A673 (cell line): ENCODE results near the gene MAMDC2. TPM values are rescaled to one million over a fixed set of nuclear protein-coding genes. Genes with fewer than 3 reads are reported as not detected.

Experiments used
- BruUV-seq: library from RNA; stranded (reverse); fragments of 400-500 nt; replicated peaks from 2 replicates; lab custom pipeline; 2021; lab: Mats Ljungman, UMichigan
- CTCF ChIA-PET: fragments of 300-600 bp; sonication (Branson Sonifier 250); formaldehyde crosslinking; loops from one replicate; lab custom pipeline; 2022; ENCODE audit warnings: antibody characterized with exemption; lab: Charles Lee
- POLR2A ChIA-PET: fragments of 300-600 bp; sonication (Branson Sonifier 250); formaldehyde crosslinking; loops from one replicate; lab custom pipeline; 2022; ENCODE audit warnings: antibody characterized with exemption; ENCODE audit not compliant: low non-redundant PET; lab: Charles Lee
- DNase-seq: peaks from one replicate; pipeline ENCODE4 v3.0.0-alpha.2; 2015; ENCODE audit warnings: low spot score
- H3K27ac ChIP-seq: fragments of 200-600 bp; sonication (generic); 2 replicates; pipeline ENCODE4 v1.5.1; 2016; ENCODE audit warnings: mixed run types, low read depth, mild to moderate bottlenecking, mixed read lengths, antibody characterized with exemption, low read length; ENCODE audit not compliant: poor library complexity, severe bottlenecking
- H3K27me3 ChIP-seq: fragments of 200-600 bp; sonication (generic); replicated peaks from 2 replicates; pipeline ENCODE4 v1.6.1; 2017; ENCODE audit warnings: mixed run types, low read depth, mild to moderate bottlenecking, mixed read lengths, antibody characterized with exemption, low read length; ENCODE audit not compliant: insufficient read depth, poor library complexity
- H3K36me3 ChIP-seq: fragments of 200-600 bp; sonication (generic); 2 replicates; pipeline ENCODE4 v1.6.1; 2016; ENCODE audit warnings: mixed run types, mild to moderate bottlenecking, mixed read lengths, antibody characterized with exemption, low read length; ENCODE audit not compliant: insufficient read depth, poor library complexity, severe bottlenecking
- H3K4me1 ChIP-seq: fragments of 200-600 bp; sonication (generic); 2 replicates; pipeline ENCODE4 v1.6.1; 2017; ENCODE audit warnings: mixed run types, mild to moderate bottlenecking, mixed read lengths, antibody characterized with exemption, low read length; ENCODE audit not compliant: insufficient read depth, poor library complexity, severe bottlenecking
- H3K4me3 ChIP-seq: fragments of 200-600 bp; sonication (generic); 2 replicates; pipeline ENCODE4 v1.5.1; 2016; ENCODE audit warnings: low read depth, mixed run types, mild to moderate bottlenecking, mixed read lengths, low read length; ENCODE audit not compliant: poor library complexity, severe bottlenecking
- H3K9me3 ChIP-seq: fragments of 200-600 bp; sonication (generic); 2 replicates; pipeline ENCODE4 v1.6.1; 2016; ENCODE audit warnings: mixed run types, low read depth, mild to moderate bottlenecking, mixed read lengths, antibody characterized with exemption, low read length; ENCODE audit not compliant: poor library complexity, severe bottlenecking
- EZH2 ChIP-seq: fragments of 200-600 bp; sonication (generic); IDR thresholded peaks from 2 replicates; pipeline ENCODE4 v1.6.1; 2017; ENCODE audit warnings: borderline replicate concordance, low read depth, mild to moderate bottlenecking, mixed read lengths, antibody characterized with exemption, low read length; ENCODE audit not compliant: poor library complexity, severe bottlenecking
- intact Hi-C: fragments of 100-400 bp; cut with micrococcal nuclease; formaldehyde crosslinking; loops from one replicate; pipeline ENCODE4 v1.10.0; 2022; ENCODE audit not compliant: unreplicated experiment
- total RNA-seq: library from RNA; stranded (reverse); gene quantifications from 2 replicates; pipeline ENCODE4 v1.2.3, GENCODE V29; 2021
- TF ChIP-seq, protein P1 (sequence below): fragments of 300-800, 200-600 bp; sonication (generic); conservative IDR thresholded peaks from 2 replicates; pipeline ENCODE4 v1.5.1; 2017; ENCODE audit warnings: low read depth, mild to moderate bottlenecking, antibody characterized with exemption, low read length, moderate library complexity, mixed read lengths

The MAMDC2 gene
- total RNA-seq, 1 experiment from 2014 or later = not detected

DNA sequence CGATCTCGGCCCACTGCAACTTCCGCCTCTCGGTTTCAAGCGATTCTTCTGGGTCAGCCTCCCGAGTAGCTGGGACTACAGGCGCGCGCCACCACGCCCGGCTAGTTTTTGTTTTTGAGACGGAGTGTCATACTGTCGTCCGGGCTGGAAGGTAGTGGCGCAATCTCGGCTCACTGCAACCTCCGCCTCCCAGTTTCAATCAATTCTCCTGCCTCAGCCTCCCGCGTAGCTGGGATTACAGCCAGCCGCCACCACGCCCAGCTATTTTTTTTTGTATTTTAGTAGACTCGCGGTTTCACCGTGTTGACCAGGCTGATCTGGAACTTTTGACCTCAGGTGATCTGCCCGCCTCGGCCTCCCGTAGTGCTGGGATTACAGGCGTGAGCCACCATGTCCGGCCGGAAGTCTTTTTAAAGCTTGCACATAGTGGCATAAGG is 216.4 kb downstream of the MAMDC2 start:
- no peak overlapping the region for H3K27ac ChIP-seq
- CTCF ChIA-PET = no interaction called here
- no TSS peak for BruUV-seq

DNA sequence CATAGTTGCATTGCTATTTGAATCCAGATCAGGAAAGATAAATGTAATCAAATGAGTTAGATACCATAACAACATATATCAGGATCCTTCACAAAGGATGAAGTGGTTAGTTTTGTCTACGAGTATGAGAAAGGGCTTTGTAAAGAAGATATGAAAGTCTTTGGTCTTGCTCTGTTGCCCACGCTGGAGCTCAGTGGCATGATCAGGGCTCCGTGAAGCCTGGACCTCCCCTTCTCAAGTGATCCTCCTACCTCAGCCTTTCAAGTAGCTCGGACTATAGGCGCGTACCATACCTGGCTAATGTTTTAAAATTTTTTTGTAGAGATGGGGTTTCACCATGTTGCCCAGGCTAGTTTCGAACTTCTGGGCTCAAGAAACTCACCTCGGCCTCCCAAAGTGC is 217.0 kb downstream of the MAMDC2 start:
- no TSS peak for BruUV-seq
- ChIA-PET CTCF (no interaction called here), POLR2A (no interaction called here)
- H3K9me3 ChIP-seq = no peaks in the 10 kb centered on the region
- no peak for DNase-seq
- peak overlapping the region; percentile 95 for H3K4me3 ChIP-seq
- H3K4me1 ChIP-seq = peaks cover 30% of the 10 kb centered on the region
- no peaks in the 10 kb centered on the region for H3K27me3 ChIP-seq
- intact Hi-C loops = no loop called here
- H3K36me3 ChIP-seq = peaks cover 32% of the 10 kb centered on the region
- TF ChIP-seq, protein P1, sequence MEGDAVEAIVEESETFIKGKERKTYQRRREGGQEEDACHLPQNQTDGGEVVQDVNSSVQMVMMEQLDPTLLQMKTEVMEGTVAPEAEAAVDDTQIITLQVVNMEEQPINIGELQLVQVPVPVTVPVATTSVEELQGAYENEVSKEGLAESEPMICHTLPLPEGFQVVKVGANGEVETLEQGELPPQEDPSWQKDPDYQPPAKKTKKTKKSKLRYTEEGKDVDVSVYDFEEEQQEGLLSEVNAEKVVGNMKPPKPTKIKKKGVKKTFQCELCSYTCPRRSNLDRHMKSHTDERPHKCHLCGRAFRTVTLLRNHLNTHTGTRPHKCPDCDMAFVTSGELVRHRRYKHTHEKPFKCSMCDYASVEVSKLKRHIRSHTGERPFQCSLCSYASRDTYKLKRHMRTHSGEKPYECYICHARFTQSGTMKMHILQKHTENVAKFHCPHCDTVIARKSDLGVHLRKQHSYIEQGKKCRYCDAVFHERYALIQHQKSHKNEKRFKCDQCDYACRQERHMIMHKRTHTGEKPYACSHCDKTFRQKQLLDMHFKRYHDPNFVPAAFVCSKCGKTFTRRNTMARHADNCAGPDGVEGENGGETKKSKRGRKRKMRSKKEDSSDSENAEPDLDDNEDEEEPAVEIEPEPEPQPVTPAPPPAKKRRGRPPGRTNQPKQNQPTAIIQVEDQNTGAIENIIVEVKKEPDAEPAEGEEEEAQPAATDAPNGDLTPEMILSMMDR = no peak
- no peak for TF ChIP-seq EZH2
- no peak overlapping the region for H3K27ac ChIP-seq

More for the DNA sequence above, 216.4 kb downstream of the MAMDC2 start:
- no peak for DNase-seq
- Histone ChIP-seq H3K27me3 (no peaks in the 10 kb centered on the region), H3K4me1 (peaks cover 30% of the 10 kb centered on the region), H3K4me3 (peak overlapping the region; percentile 95), H3K9me3 (no peaks in the 10 kb centered on the region), H3K36me3 (peaks cover 26% of the 10 kb centered on the region)
- no peak for TF ChIP-seq EZH2
- TF ChIP-seq, protein P1 = no peak
- POLR2A ChIA-PET = no interaction called here
- intact Hi-C loops = no loop called here

DNA sequence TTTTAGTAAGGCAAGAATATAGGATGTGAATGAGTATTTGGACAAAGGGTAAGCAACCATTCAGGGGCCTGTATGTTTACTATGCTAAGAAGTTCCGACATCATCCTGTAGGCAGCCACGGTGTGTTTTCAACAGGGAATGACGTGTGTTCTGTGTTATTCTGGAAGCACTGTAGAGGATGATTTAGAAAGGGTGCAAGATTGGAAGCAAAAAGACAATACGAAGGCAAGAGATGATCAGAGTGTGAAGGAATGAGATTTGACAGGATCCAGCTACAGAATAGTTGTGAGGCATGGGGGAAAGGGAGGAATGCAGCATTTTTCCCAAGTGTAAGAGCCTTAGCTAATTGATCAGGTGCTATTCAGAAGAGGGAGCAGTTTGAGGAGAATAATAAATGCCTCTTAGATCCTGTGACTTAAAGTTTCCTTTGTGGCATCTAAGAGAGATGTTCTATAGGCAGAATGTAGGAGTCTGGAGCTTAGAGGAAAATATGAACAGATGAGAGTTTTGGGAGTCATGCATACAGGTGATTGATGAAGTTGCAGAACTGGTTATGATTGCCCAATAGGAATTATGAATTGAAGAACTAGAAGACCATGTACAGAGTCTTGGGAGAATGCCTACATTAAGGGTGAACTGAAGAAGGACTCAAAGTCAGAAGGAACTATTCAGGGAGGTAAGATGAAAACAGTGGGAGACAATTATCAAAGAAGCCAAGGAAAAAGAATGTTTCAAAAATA is 217.7 kb downstream of the MAMDC2 start:
- Histone ChIP-seq H3K9me3 (no peaks in the 10 kb centered on the region), H3K4me3 (no peak overlapping the region), H3K36me3 (peaks cover 39% of the 10 kb centered on the region), H3K27me3 (no peaks in the 10 kb centered on the region), H3K27ac (no peak overlapping the region), H3K4me1 (peaks cover 30% of the 10 kb centered on the region)
- ChIA-PET CTCF (no interaction called here), POLR2A (no interaction called here)
- TF ChIP-seq EZH2 = no peak
- TF ChIP-seq, protein P1 = no peak
- no TSS peak for BruUV-seq
- intact Hi-C loops = no loop called here
- no peak for DNase-seq
